Effector memory CD8-positive, alpha-beta T cell (primary cell): ENCODE measurements around the gene ERLEC1.
A peak's percentile ranks its signal among the peaks of the same experiment; 100 is the strongest.

ENCODE experiments used
- ATAC-seq: fragments of 150-1000 bp; cut with Tn5 transposase; replicated peaks from 2 replicates; pipeline ENCODE4 v1.10.0; 2021; ENCODE audit warnings: mild to moderate bottlenecking, moderate library complexity
- DNase-seq, 3 experiments: peaks; one replicate each; pipeline ENCODE4 v3.0.0; 2021
- H3K27ac Mint-ChIP-seq, 2 donors: one replicate each; pipeline ENCODE4 v1.8.0; 2022; ENCODE audit warnings: mild to moderate bottlenecking in 2 of 2, mixed read lengths in 2 of 2, moderate library complexity in 2 of 2
- H3K27me3 Mint-ChIP-seq, 2 donors: one replicate each; pipeline ENCODE4 v1.8.0; 2022; ENCODE audit warnings: mixed read lengths in 2 of 2
- H3K36me3 Mint-ChIP-seq: one replicate; pipeline ENCODE4 v1.8.0; 2022; ENCODE audit warnings: mild to moderate bottlenecking, moderate library complexity, mixed read lengths; ENCODE audit not compliant: insufficient read depth
- H3K4me1 Mint-ChIP-seq, 2 donors: one replicate each; pipeline ENCODE4 v1.8.0; 2022; ENCODE audit warnings: low read depth in 2 of 2, mixed read lengths in 2 of 2
- H3K4me3 Mint-ChIP-seq, 2 donors: one replicate each; pipeline ENCODE4 v1.8.0; 2022; ENCODE audit warnings: mild to moderate bottlenecking in 2 of 2, mixed read lengths in 2 of 2, moderate library complexity in 2 of 2
- H3K9me3 Mint-ChIP-seq, 2 donors: one replicate each; pipeline ENCODE4 v1.8.0; 2022; ENCODE audit warnings: mixed read lengths in 2 of 2

Gene ERLEC1

GRCh38 chr2:53767405-53768241 lies 19.2 kb upstream of the ERLEC1 start, which contains the start of gene CHAC2:
CHAC2 (plus strand) TSS chr2:53767804; CDS start chr2:53767887, 83 bp downstream.
- Mint-ChIP-seq H3K27ac (peak within 1 kb of the TSS; percentile 96 to 97), H3K4me1 (peaks cover 6 to 13% of the 10 kb centered on the region in 2 donors), H3K4me3 (peak within 1 kb of the TSS; percentile 95 to 96), H3K9me3 (no peaks in the 10 kb centered on the region), H3K27me3 (no peaks in the 10 kb centered on the region), H3K36me3 (peaks cover 19% of the 10 kb centered on the region)
- DNase-seq (peak; percentile 81 to 82 (median 81)), ATAC-seq (peak; percentile 91)

- Mint-ChIP-seq H3K27ac (peak overlapping the region; percentile 96 to 97), H3K27me3 (no peaks in the 10 kb centered on the region), H3K4me1 (peaks cover 6 to 13% of the 10 kb centered on the region in 2 donors), H3K9me3 (no peaks in the 10 kb centered on the region), H3K4me3 (peak overlapping the region; percentile 95 to 96), H3K36me3 (peaks cover 15% of the 10 kb centered on the region)
- no peak for ATAC-seq
- no peak for DNase-seq
Measured at GRCh38 chr2:53768242-53768542, 18.7 kb upstream of the ERLEC1 start.

GRCh38 chr2:53769318-53769945 lies 17.4 kb upstream of the ERLEC1 start:
- ATAC-seq = no peak
- H3K4me1 Mint-ChIP-seq = peaks cover 6 to 13% of the 10 kb centered on the region in 2 donors
- H3K9me3 Mint-ChIP-seq = no peaks in the 10 kb centered on the region
- peaks cover 16% of the 10 kb centered on the region for H3K36me3 Mint-ChIP-seq
- no peak overlapping the region for H3K27ac Mint-ChIP-seq
- DNase-seq = no peak
- no peaks in the 10 kb centered on the region for H3K27me3 Mint-ChIP-seq
- H3K4me3 Mint-ChIP-seq = no peak overlapping the region

- Mint-ChIP-seq H3K4me1 (peaks cover 6 to 13% of the 10 kb centered on the region in 2 donors), H3K4me3 (no peak overlapping the region), H3K36me3 (peaks cover 17% of the 10 kb centered on the region), H3K27ac (no peak overlapping the region), H3K9me3 (no peaks in the 10 kb centered on the region), H3K27me3 (no peaks in the 10 kb centered on the region)
- no peak for ATAC-seq
- no peak for DNase-seq
Measured at GRCh38 chr2:53770264-53770663, 16.6 kb upstream of the ERLEC1 start.

- no peak overlapping the region for H3K4me3 Mint-ChIP-seq
- ATAC-seq = no peak
- peaks cover 12 to 24% of the 10 kb centered on the region in 2 donors for H3K4me1 Mint-ChIP-seq
- DNase-seq = no peak
- peaks cover 27% of the 10 kb centered on the region for H3K36me3 Mint-ChIP-seq
- no peaks in the 10 kb centered on the region for H3K27me3 Mint-ChIP-seq
- H3K9me3 Mint-ChIP-seq = no peaks in the 10 kb centered on the region
- H3K27ac Mint-ChIP-seq = peak overlapping the region in 1 of 2 donors; percentile 1
Measured at GRCh38 chr2:53777134-53777533, 9.7 kb upstream of the ERLEC1 start.

GRCh38 chr2:53778536-53779162 lies 8.2 kb upstream of the ERLEC1 start:
- peaks cover 13 to 30% of the 10 kb centered on the region in 2 donors for H3K4me1 Mint-ChIP-seq
- H3K36me3 Mint-ChIP-seq = peaks cover 32% of the 10 kb centered on the region
- DNase-seq = no peak
- no peak overlapping the region for H3K27ac Mint-ChIP-seq
- H3K9me3 Mint-ChIP-seq = no peaks in the 10 kb centered on the region
- no peak for ATAC-seq
- no peaks in the 10 kb centered on the region for H3K27me3 Mint-ChIP-seq
- H3K4me3 Mint-ChIP-seq = no peak overlapping the region

- H3K27me3 Mint-ChIP-seq = no peaks in the 10 kb centered on the region
- ATAC-seq = no peak
- DNase-seq = no peak
- H3K9me3 Mint-ChIP-seq = no peaks in the 10 kb centered on the region
- no peak overlapping the region for H3K4me3 Mint-ChIP-seq
- peak overlapping the region in 1 of 2 donors; percentile 2 for H3K27ac Mint-ChIP-seq
- H3K4me1 Mint-ChIP-seq = peaks cover 22 to 40% of the 10 kb centered on the region in 2 donors
- peaks cover 28% of the 10 kb centered on the region for H3K36me3 Mint-ChIP-seq
Measured at GRCh38 chr2:53780056-53780455, 6.8 kb upstream of the ERLEC1 start.

- Mint-ChIP-seq H3K36me3 (peaks cover 40% of the 10 kb centered on the region), H3K9me3 (no peaks in the 10 kb centered on the region), H3K27ac (no peak overlapping the region), H3K27me3 (no peaks in the 10 kb centered on the region), H3K4me1 (peaks cover 28 to 43% of the 10 kb centered on the region in 2 donors), H3K4me3 (no peak overlapping the region)
- no peak for ATAC-seq
- DNase-seq = no peak
Measured at GRCh38 chr2:53782676-53783075, 4.2 kb upstream of the ERLEC1 start.

- no peaks in the 10 kb centered on the region for H3K27me3 Mint-ChIP-seq
- H3K9me3 Mint-ChIP-seq = no peaks in the 10 kb centered on the region
- H3K27ac Mint-ChIP-seq = peak overlapping the region; percentile 11 to 92
- ATAC-seq (no peak), DNase-seq (no peak)
- peak overlapping the region in 1 of 2 donors; percentile 95 for H3K4me3 Mint-ChIP-seq
- H3K4me1 Mint-ChIP-seq = peaks cover 31 to 41% of the 10 kb centered on the region in 2 donors
- H3K36me3 Mint-ChIP-seq = peaks cover 41% of the 10 kb centered on the region
Measured at GRCh38 chr2:53784436-53784835, 2.4 kb upstream of the ERLEC1 start.

- H3K27me3 Mint-ChIP-seq = no peaks in the 10 kb centered on the region
Measured at GRCh38 chr2:53785366-53785765, 1.5 kb upstream of the ERLEC1 start.

GRCh38 chr2:53786352-53786704 lies 516 bp upstream of the ERLEC1 start:
- ATAC-seq (peak; percentile 33), DNase-seq (peak; percentile 16 to 29 (median 20))
- peaks cover 30 to 42% of the 10 kb centered on the region in 2 donors for H3K4me1 Mint-ChIP-seq
- H3K9me3 Mint-ChIP-seq = no peaks in the 10 kb centered on the region
- H3K27ac Mint-ChIP-seq = peak overlapping the region; percentile 92 to 94
- no peaks in the 10 kb centered on the region for H3K27me3 Mint-ChIP-seq
- peak overlapping the region; percentile 92 to 95 for H3K4me3 Mint-ChIP-seq
- H3K36me3 Mint-ChIP-seq = peaks cover 33% of the 10 kb centered on the region

More at GRCh38 chr2:53785366-53785765, 1.5 kb upstream of the ERLEC1 start:
- peaks cover 35% of the 10 kb centered on the region for H3K36me3 Mint-ChIP-seq
- peaks cover 29 to 36% of the 10 kb centered on the region in 2 donors for H3K4me1 Mint-ChIP-seq
- ATAC-seq = no peak
- H3K27ac Mint-ChIP-seq = peak overlapping the region; percentile 92 to 94
- H3K9me3 Mint-ChIP-seq = no peaks in the 10 kb centered on the region
- no peak for DNase-seq
- H3K4me3 Mint-ChIP-seq = peak overlapping the region; percentile 92 to 95

- Mint-ChIP-seq H3K27me3 (no peaks in the 10 kb centered on the region), H3K9me3 (no peaks in the 10 kb centered on the region), H3K36me3 (peaks cover 28% of the 10 kb centered on the region), H3K4me1 (peaks cover 29 to 39% of the 10 kb centered on the region in 2 donors), H3K4me3 (peak overlapping the region; percentile 92 to 95), H3K27ac (peak overlapping the region; percentile 92 to 94)
- ATAC-seq = no peak
- DNase-seq = peak in 1 of 3 experiments; percentile 9
Measured at GRCh38 chr2:53787614-53788289, 908 bp downstream of the ERLEC1 start.

- Mint-ChIP-seq H3K9me3 (no peaks in the 10 kb centered on the region), H3K4me1 (peaks cover 6 to 9% of the 10 kb centered on the region in 2 donors), H3K27me3 (no peaks in the 10 kb centered on the region), H3K4me3 (no peak overlapping the region), H3K36me3 (peaks cover 56% of the 10 kb centered on the region), H3K27ac (no peak overlapping the region)
- DNase-seq (no peak), ATAC-seq (no peak)
Measured at GRCh38 chr2:53793261-53793660, 6.4 kb downstream of the ERLEC1 start.
